ENCODE measurements around the gene POMGNT1.

DNA sequence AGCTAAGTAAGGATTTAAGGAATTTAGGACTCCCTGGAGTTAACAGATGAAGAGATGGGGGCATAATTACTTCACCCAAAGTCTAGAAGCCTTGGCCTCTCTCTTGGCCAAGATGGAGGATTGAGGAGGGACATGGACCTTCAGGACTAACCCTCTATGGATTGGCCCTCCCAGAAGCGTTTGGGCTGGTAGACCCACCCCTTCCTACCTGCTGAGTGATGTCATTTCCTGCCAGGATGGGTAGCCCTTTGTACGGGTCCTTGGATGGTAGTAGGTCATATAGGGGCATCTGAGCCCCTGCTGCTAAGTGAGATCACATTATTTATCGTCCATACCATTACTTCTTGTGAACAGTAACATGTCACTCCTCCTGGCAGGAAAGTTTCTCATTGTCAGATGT, 22.6 kb upstream of the POMGNT1 start:
- TF ChIP-seq, protein P1, sequence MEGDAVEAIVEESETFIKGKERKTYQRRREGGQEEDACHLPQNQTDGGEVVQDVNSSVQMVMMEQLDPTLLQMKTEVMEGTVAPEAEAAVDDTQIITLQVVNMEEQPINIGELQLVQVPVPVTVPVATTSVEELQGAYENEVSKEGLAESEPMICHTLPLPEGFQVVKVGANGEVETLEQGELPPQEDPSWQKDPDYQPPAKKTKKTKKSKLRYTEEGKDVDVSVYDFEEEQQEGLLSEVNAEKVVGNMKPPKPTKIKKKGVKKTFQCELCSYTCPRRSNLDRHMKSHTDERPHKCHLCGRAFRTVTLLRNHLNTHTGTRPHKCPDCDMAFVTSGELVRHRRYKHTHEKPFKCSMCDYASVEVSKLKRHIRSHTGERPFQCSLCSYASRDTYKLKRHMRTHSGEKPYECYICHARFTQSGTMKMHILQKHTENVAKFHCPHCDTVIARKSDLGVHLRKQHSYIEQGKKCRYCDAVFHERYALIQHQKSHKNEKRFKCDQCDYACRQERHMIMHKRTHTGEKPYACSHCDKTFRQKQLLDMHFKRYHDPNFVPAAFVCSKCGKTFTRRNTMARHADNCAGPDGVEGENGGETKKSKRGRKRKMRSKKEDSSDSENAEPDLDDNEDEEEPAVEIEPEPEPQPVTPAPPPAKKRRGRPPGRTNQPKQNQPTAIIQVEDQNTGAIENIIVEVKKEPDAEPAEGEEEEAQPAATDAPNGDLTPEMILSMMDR (conservative IDR thresholded peaks at IDR 0.05; ENCODE audit: low read length): no peak
- TF ChIP-seq EZH2phosphoT487 (IDR thresholded peaks at IDR 0.05; ENCODE audit: borderline replicate concordance, low read depth, low read length): no peak

Measured in OCI-LY7 (cell line).